Measurements from ENCODE around the gene EFHC1.
A peak's percentile ranks its signal among the peaks of the same experiment; 100 is the strongest.

Gene EFHC1

DNA sequence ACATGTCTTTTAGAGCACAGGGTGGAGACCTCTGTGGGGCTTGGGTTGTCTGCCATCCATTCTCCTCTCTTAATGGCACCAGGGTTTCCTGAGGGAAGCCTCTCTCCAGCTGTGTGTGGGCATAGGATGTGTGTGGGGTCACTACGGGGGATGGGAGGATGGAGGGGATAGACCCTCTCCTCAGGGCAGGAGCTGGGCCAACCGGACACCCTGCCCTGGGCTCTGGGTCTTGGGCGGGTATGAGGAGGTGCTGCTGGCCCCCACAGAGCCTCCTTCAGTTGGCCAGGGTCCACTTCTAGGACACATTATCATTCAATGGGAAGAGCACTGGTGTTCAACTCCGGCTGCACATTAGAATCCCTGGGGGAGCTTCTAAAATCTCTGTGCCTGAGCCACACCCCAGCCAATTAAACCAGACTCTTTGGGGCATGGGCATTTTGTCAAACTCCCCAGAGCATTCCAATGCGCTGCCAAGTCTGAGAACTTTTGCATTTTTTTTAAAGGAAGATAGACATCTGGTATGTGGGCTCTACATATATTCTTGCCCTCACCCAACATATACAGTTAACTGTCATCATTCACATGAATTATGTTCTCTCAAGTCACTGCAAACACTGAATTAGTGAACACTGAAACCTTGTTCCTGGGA is 118.2 kb downstream of the EFHC1 start:
- TF ChIP-seq, protein P1, sequence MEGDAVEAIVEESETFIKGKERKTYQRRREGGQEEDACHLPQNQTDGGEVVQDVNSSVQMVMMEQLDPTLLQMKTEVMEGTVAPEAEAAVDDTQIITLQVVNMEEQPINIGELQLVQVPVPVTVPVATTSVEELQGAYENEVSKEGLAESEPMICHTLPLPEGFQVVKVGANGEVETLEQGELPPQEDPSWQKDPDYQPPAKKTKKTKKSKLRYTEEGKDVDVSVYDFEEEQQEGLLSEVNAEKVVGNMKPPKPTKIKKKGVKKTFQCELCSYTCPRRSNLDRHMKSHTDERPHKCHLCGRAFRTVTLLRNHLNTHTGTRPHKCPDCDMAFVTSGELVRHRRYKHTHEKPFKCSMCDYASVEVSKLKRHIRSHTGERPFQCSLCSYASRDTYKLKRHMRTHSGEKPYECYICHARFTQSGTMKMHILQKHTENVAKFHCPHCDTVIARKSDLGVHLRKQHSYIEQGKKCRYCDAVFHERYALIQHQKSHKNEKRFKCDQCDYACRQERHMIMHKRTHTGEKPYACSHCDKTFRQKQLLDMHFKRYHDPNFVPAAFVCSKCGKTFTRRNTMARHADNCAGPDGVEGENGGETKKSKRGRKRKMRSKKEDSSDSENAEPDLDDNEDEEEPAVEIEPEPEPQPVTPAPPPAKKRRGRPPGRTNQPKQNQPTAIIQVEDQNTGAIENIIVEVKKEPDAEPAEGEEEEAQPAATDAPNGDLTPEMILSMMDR (conservative IDR thresholded peaks at IDR 0.05; ENCODE audit: control insufficient read depth, insufficient read depth, low read depth, low read length): no peak
- H3K4me3 ChIP-seq (ENCODE audit: control insufficient read depth, low read depth, low read length): no peak overlapping the region
- DNase-seq (ENCODE audit: low read depth): no peak

DNA sequence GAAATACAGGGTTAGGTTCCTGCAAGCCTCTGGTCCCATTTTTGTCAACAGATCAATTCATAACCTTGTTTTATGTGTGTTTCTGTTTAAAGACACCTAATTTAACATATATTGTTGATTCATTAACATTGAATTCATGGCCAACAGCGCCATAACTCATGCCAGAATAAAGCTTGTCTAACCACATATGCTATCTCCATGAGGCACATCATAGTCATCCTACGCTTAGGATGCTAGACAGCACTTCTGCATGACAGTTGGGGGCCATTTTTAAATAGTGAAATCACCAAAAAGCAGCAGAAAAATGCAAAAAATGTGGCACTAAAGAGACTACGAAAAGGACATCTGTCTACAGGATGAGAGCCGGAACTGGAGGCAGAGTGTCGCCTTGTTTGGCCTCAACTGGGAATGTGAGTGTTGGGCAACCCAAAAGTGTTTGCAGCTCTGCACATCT is 118.8 kb downstream of the EFHC1 start:
- no peak overlapping the region for H3K4me3 ChIP-seq (ENCODE audit: control insufficient read depth, low read depth, low read length)
- TF ChIP-seq, protein P1 (conservative IDR thresholded peaks at IDR 0.05; ENCODE audit: control insufficient read depth, insufficient read depth, low read depth, low read length): no peak
- peak; percentile 80 for DNase-seq (ENCODE audit: low read depth)

DNA sequence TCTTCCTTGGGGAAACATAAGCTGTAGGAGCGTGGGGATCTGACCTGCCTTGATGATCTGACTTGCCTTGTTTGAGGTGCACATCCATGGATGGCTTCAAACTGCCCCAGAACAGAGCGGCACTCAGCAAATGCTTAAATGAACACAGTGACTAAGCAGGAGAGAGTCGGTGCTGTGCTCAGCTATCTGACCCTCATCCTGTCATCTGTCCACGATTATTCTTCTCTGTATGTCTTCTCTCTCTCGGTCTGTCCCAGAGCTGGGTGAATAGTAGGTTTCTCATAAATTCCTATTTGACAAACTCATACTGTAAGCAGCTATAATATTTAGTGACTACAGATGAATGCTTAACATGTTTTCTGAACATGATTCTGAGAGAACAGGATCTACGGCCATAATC is 119.5 kb downstream of the EFHC1 start:
- DNase-seq (ENCODE audit: low read depth): peak; percentile 84
- no peak overlapping the region for H3K4me3 ChIP-seq (ENCODE audit: control insufficient read depth, low read depth, low read length)
- TF ChIP-seq, protein P1 (conservative IDR thresholded peaks at IDR 0.05; ENCODE audit: control insufficient read depth, insufficient read depth, low read depth, low read length): no peak

DNA sequence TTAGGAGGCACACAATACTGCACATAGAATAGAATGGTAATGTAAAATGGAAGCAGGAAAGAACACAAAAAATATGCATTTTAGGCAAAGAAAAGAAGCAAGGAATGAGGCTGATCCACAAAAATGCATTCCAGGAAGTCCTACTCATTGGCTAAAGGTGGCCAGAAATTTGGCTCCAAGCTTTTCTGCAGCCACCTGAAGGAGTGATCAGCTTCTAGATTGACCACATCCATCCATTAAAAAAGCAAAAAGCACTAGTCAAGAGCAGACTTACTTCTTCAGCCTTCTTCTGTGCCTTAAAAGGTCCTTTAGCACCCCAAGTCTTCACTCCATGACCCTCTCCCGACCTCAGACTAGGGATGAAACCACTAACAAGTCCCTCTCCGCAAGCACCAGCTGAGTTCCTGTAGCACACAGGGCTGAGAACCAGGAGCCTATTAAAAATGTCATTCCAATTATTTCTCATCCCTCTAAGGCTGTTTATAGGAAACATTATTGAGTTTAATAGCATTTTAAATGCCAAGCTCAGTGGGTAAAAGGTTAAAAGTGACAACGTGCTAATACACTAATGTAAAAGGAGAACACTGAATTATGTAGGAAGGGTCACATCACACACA is 120.3 kb downstream of the EFHC1 start:
- H3K4me3 ChIP-seq (ENCODE audit: control insufficient read depth, low read depth, low read length): no peak overlapping the region
- TF ChIP-seq, protein P1 (conservative IDR thresholded peaks at IDR 0.05; ENCODE audit: control insufficient read depth, insufficient read depth, low read depth, low read length): no peak
- DNase-seq (ENCODE audit: low read depth): no peak

DNA sequence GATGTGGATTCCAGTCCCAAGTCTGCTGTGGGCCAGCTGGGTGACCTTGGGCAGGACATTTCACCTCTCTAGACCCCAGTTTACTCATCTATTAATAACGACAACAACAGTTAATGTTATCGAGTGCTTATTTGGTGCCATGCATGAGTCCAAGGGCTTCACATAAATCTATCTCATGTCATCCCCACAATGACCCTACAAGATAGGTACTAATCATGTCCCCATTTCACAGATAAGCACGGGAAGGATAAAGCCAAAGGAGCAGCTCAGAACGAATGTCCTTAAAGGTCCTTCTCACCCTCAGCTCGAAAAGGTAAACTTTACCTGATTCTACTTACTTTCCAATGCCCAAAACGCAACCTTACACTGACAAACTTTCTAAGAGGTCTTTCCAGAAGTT is 121.0 kb downstream of the EFHC1 start:
- TF ChIP-seq, protein P1 (conservative IDR thresholded peaks at IDR 0.05; ENCODE audit: control insufficient read depth, insufficient read depth, low read depth, low read length): no peak
- H3K4me3 ChIP-seq (ENCODE audit: control insufficient read depth, low read depth, low read length): no peak overlapping the region
- no peak for DNase-seq (ENCODE audit: low read depth)

DNA sequence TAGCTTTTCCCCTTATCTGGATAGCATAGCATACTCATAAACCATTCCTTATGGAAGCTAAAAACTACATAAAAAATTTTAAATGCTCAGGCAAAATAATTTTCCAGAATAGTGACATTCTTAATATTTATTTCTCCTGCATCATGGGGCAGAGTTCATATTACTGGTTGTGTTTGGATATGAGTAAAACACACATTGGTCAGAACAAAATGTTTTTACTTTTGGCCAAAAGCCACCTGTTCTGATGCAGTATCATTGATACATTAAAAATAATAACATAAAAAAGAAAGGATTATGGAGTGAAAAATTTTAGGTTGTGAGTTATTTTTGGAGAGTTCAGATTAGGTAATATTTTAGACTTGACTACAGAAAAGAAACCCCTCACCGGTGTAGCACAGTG is 123.1 kb downstream of the EFHC1 start:
- TF ChIP-seq, protein P1 (conservative IDR thresholded peaks at IDR 0.05; ENCODE audit: control insufficient read depth, insufficient read depth, low read depth, low read length): no peak
- peak; percentile 65 for DNase-seq (ENCODE audit: low read depth)
- H3K4me3 ChIP-seq (ENCODE audit: control insufficient read depth, low read depth, low read length): no peak overlapping the region
